ENCODE measurements around the gene POP5. TPM values are rescaled to one million over a fixed set of nuclear protein-coding genes. Genes with fewer than 3 reads are reported as not detected.

Gene POP5
- total RNA-seq, 1 donor from 2014 or later = 26.3 TPM

DNA sequence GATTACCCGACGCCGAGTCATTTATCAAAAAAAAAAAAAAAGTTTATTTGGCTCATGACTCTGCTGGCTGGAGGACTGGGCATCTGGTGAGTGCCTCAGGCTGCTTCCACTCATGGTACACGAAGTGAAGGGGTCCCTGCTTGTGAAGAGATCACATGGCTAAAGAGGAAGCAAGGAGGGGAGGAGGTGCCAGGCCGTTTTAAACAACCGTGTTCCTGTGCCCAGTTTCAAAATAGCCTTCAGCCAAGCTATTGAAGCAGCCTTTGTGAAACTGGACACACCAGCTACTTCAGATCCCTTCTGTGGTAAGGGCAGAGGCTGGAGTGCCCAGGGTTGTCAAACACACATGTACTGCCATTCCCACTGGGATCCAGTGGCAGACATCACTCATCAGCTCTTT is 7.6 kb downstream of the POP5 start:
- FAIRE-seq (no peak), DNase-seq (ENCODE audit: low read depth) (no peak)
- TF ChIP-seq, protein P1, sequence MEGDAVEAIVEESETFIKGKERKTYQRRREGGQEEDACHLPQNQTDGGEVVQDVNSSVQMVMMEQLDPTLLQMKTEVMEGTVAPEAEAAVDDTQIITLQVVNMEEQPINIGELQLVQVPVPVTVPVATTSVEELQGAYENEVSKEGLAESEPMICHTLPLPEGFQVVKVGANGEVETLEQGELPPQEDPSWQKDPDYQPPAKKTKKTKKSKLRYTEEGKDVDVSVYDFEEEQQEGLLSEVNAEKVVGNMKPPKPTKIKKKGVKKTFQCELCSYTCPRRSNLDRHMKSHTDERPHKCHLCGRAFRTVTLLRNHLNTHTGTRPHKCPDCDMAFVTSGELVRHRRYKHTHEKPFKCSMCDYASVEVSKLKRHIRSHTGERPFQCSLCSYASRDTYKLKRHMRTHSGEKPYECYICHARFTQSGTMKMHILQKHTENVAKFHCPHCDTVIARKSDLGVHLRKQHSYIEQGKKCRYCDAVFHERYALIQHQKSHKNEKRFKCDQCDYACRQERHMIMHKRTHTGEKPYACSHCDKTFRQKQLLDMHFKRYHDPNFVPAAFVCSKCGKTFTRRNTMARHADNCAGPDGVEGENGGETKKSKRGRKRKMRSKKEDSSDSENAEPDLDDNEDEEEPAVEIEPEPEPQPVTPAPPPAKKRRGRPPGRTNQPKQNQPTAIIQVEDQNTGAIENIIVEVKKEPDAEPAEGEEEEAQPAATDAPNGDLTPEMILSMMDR (IDR thresholded peaks at IDR 0.05; ENCODE audit: insufficient read depth, low read length, severe bottlenecking) = no peak
- peaks cover 27% of the 10 kb centered on the region for H3K36me3 ChIP-seq (ENCODE audit: control insufficient read depth, insufficient read depth, low read length)
- no peak overlapping the region for H3K4me3 ChIP-seq (ENCODE audit: low read depth, low read length)
- H3K27me3 ChIP-seq (ENCODE audit: control insufficient read depth, insufficient read depth, low read length) = no peaks in the 10 kb centered on the region

DNA sequence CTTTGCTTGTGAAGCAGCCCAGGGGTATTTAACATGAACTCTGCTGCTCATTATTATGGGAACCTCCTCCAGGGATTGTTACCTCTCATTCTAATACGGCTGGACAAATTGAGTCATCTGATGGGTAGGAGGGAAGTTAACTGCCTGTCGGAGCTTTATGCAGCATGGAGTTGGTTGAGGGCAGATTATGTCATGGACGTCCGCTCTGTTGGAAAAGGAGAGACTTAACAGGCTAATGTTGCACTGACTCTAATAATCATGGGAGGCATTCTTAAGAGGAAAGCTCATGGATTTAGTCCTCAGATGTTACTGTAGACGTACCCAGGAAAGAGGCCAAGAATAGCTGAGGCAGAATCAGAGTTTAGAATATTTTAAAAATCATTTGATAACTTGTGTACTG is 9.9 kb downstream of the POP5 start:
- peaks cover 28% of the 10 kb centered on the region for H3K36me3 ChIP-seq (ENCODE audit: control insufficient read depth, insufficient read depth, low read length)
- DNase-seq (ENCODE audit: low read depth) (no peak), FAIRE-seq (no peak)
- H3K27me3 ChIP-seq (ENCODE audit: control insufficient read depth, insufficient read depth, low read length) = no peaks in the 10 kb centered on the region
- H3K4me3 ChIP-seq (ENCODE audit: low read depth, low read length) = no peak overlapping the region
- TF ChIP-seq, protein P1 (IDR thresholded peaks at IDR 0.05; ENCODE audit: insufficient read depth, low read length, severe bottlenecking) = no peak

DNA sequence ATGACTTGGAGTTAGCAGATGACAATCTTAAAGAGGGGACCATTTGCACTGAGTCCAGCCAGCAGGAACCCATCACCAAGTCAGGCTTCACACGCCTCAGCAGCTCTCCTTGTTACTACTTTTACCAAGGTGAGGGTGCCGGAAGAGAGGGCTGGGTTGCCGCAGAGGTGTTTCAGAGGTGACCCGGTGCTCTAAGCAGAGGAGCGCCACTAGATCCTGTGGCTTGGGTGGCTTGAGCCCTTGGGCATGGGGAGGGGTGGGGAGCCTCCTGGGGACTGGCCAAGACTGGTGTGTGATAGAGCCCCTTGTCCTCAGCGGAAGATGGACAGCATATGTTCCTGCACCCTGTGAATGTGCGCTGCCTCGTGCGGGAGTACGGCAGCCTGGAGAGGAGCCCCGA is 17.7 kb downstream of the POP5 start:
- FAIRE-seq (no peak), DNase-seq (ENCODE audit: low read depth) (no peak)
- Histone ChIP-seq H3K36me3 (ENCODE audit: control insufficient read depth, insufficient read depth, low read length) (peaks cover 25% of the 10 kb centered on the region), H3K4me3 (ENCODE audit: low read depth, low read length) (no peak overlapping the region), H3K27me3 (ENCODE audit: control insufficient read depth, insufficient read depth, low read length) (no peaks in the 10 kb centered on the region)
- TF ChIP-seq, protein P1 (IDR thresholded peaks at IDR 0.05; ENCODE audit: insufficient read depth, low read length, severe bottlenecking) = no peak

DNA sequence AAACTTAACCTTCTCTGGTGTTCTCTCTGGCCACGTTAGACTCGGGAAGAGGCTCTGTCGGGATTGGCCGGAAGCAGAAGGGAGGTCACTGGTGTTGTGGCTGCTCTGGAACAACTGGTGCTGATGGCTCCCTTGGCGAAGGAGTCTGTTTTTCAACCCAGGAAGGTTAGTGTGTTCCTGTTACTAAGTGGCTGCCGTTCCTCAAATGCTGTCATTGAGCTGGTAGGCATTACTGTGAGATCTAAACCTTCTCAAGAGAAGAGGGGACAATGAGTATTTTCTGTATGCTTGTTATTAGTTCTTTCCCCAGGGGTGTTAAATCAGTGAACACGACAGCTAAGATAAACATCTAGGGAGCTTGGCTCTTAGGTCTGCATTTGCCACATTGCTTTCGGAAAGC is 18.3 kb downstream of the POP5 start:
- no peak for FAIRE-seq

DNA sequence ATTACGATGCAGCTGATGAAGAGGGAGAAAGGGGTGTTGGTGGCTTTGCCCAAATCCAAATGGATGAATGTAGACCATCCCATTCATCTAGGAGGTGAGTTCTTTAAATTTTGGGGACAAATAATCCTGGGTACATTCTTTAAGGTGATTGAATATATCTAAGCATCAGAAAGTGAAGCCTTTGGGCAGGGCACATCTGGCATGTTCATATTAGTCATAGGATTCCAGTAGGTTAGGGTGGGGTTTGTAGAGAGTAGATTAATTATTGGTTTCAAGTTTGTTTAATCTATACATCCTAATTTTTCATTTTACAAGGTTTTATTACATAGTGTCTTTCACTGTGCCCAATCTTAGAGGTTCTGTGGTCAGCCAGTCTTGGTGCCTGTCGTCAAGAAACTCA is 23.6 kb downstream of the POP5 start:
- DNase-seq (ENCODE audit: low read depth) (no peak), FAIRE-seq (no peak)
- TF ChIP-seq, protein P1 (IDR thresholded peaks at IDR 0.05; ENCODE audit: insufficient read depth, low read length, severe bottlenecking) = no peak
- H3K4me3 ChIP-seq (ENCODE audit: low read depth, low read length) = no peak overlapping the region
- no peaks in the 10 kb centered on the region for H3K27me3 ChIP-seq (ENCODE audit: control insufficient read depth, insufficient read depth, low read length)
- peaks cover 18% of the 10 kb centered on the region for H3K36me3 ChIP-seq (ENCODE audit: control insufficient read depth, insufficient read depth, low read length)

More for the DNA sequence above, 18.3 kb downstream of the POP5 start:
- TF ChIP-seq, protein P1 (IDR thresholded peaks at IDR 0.05; ENCODE audit: insufficient read depth, low read length, severe bottlenecking) = no peak
- Histone ChIP-seq H3K27me3 (ENCODE audit: control insufficient read depth, insufficient read depth, low read length) (no peaks in the 10 kb centered on the region), H3K36me3 (ENCODE audit: control insufficient read depth, insufficient read depth, low read length) (peaks cover 26% of the 10 kb centered on the region), H3K4me3 (ENCODE audit: low read depth, low read length) (no peak overlapping the region)
- no peak for DNase-seq (ENCODE audit: low read depth)

DNA sequence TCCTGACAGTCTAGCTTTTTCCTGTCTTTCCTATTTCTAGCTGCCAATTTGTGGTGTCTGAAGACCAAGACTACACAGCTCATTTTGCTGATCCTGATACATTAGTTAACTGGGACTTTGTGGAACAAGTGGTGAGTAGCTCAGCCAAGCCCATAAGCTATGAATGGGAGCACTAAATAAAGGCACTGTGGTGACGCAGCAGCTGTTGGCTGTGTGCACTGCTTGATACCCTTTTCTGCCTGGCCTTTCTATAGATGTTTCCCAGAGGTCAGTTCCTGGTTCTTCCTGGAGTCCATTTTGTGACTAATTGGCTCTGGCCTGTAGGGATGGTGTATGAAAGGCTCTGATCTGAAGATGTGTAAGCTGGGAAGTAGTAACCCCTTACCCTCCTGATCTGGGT is 26.5 kb downstream of the POP5 start:
- H3K27me3 ChIP-seq (ENCODE audit: control insufficient read depth, insufficient read depth, low read length) = no peaks in the 10 kb centered on the region
- no peak for FAIRE-seq
- H3K4me3 ChIP-seq (ENCODE audit: low read depth, low read length) = no peak overlapping the region
- H3K36me3 ChIP-seq (ENCODE audit: control insufficient read depth, insufficient read depth, low read length) = peaks cover 13% of the 10 kb centered on the region
- DNase-seq (ENCODE audit: low read depth) = no peak
- TF ChIP-seq, protein P1 (IDR thresholded peaks at IDR 0.05; ENCODE audit: insufficient read depth, low read length, severe bottlenecking) = no peak

Data from bronchial epithelial cell (primary cell).